Upper lobe of left lung (tissue), 4 donors: ENCODE data around the gene TOMM22.

ENCODE experiments used
- EP300 ChIP-seq, 4 donors: sonication (generic); formaldehyde crosslinking; IDR thresholded peaks; one replicate each; pipeline ENCODE4 v1.5.1; 2017; ENCODE audit warnings: antibody characterized with exemption in 4 of 4, control low read depth in 2 of 4
- POLR2A ChIP-seq, 4 donors: fragments of 450-650 bp; IDR thresholded peaks; one replicate each; pipeline ENCODE4 v1.5.1; 2016 to 2017; ENCODE audit warnings: antibody characterized with exemption in 4 of 4, mild to moderate bottlenecking in 2 of 4
- TF ChIP-seq, protein P1 (sequence below), 6 experiments: fragments of 450-650 bp in 4 of 6; fragments of 200-600 bp in 2 of 6; sonication (generic) in 2 of 6; IDR thresholded peaks; one replicate each; pipeline ENCODE4 v1.5.1; 2016 to 2019; ENCODE audit warnings: antibody characterized with exemption in 6 of 6

DNA sequence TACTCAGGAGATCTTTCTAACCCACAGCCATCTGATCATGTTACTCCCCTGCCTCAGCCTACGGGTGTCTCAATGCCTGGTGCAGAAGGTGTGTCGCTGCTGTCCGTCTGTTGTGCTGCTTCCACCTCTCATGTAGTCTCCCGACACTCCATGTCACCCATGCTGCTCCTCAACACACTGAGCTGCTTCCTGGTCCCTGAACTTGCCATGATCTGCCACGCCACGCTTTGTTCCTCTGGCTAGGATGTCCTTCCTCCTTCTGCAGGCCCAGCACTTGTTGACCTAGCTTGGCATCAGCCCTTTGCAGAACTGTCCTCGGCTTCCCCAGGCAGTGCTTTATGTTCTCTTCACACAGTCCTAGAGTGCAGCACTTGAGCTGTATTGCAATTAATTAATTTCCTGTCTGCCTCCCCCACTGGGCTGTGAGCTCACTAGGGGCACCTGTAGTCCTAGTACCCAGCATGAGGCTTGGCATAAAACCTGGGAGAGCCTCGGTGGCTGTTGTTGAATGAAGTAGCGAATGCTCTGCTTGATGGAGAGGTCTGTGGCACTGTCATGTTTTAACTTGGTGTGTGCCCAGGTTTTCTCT is 33.5 kb downstream of the TOMM22 start:
- TF ChIP-seq, protein P1, sequence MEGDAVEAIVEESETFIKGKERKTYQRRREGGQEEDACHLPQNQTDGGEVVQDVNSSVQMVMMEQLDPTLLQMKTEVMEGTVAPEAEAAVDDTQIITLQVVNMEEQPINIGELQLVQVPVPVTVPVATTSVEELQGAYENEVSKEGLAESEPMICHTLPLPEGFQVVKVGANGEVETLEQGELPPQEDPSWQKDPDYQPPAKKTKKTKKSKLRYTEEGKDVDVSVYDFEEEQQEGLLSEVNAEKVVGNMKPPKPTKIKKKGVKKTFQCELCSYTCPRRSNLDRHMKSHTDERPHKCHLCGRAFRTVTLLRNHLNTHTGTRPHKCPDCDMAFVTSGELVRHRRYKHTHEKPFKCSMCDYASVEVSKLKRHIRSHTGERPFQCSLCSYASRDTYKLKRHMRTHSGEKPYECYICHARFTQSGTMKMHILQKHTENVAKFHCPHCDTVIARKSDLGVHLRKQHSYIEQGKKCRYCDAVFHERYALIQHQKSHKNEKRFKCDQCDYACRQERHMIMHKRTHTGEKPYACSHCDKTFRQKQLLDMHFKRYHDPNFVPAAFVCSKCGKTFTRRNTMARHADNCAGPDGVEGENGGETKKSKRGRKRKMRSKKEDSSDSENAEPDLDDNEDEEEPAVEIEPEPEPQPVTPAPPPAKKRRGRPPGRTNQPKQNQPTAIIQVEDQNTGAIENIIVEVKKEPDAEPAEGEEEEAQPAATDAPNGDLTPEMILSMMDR (IDR thresholded peaks at IDR 0.05): no peak
- TF ChIP-seq POLR2A (IDR thresholded peaks at IDR 0.05) (no peak), EP300 (IDR thresholded peaks at IDR 0.05) (no peak)
